Memory B cell (primary cell): ENCODE data around the gene METRNL.
"Not testable (repeated sequence)": the region's sequence is repeated elsewhere in the genome, so short reads cannot be mapped to it uniquely, and the experiment has no call there.

Source experiments
- ATAC-seq: fragments of 150-1000 bp; cut with Tn5 transposase; 2 replicates; pipeline ENCODE4 v1.10.0; 2021; ENCODE audit warnings: low read depth, mild to moderate bottlenecking, moderate library complexity
- DNase-seq, 2 donors: peaks; one replicate each; pipeline ENCODE4 v3.0.0; 2022; ENCODE audit warnings: low spot score in 2 of 2
- H3K27ac Mint-ChIP-seq: one replicate; pipeline ENCODE4 v1.8.0; 2022; ENCODE audit warnings: mild to moderate bottlenecking, moderate library complexity, mixed read lengths
- H3K27me3 Mint-ChIP-seq: one replicate; pipeline ENCODE4 v1.8.0; 2022; ENCODE audit warnings: mixed read lengths
- H3K36me3 Mint-ChIP-seq: one replicate; pipeline ENCODE4 v1.8.0; 2022; ENCODE audit warnings: mild to moderate bottlenecking, mixed read lengths
- H3K4me1 Mint-ChIP-seq: one replicate; pipeline ENCODE4 v1.8.0; 2022; ENCODE audit warnings: mixed read lengths
- H3K4me3 Mint-ChIP-seq: one replicate; pipeline ENCODE4 v1.8.0; 2022; ENCODE audit warnings: mild to moderate bottlenecking, moderate library complexity, mixed read lengths
- H3K9me3 Mint-ChIP-seq: one replicate; pipeline ENCODE4 v1.8.0; 2022; ENCODE audit warnings: mixed read lengths

METRNL gene

GRCh38 chr17:83114706-83115105 lies 35.3 kb downstream of the METRNL start:
- Mint-ChIP-seq H3K36me3 (no peaks in the 10 kb centered on the region), H3K27me3 (peaks cover 16% of the 10 kb centered on the region), H3K4me3 (no peak overlapping the region), H3K27ac (no peak overlapping the region), H3K9me3 (peaks cover 1% of the 10 kb centered on the region), H3K4me1 (peaks cover 13% of the 10 kb centered on the region)
- ATAC-seq (no peak), DNase-seq (no peak)

DNA sequence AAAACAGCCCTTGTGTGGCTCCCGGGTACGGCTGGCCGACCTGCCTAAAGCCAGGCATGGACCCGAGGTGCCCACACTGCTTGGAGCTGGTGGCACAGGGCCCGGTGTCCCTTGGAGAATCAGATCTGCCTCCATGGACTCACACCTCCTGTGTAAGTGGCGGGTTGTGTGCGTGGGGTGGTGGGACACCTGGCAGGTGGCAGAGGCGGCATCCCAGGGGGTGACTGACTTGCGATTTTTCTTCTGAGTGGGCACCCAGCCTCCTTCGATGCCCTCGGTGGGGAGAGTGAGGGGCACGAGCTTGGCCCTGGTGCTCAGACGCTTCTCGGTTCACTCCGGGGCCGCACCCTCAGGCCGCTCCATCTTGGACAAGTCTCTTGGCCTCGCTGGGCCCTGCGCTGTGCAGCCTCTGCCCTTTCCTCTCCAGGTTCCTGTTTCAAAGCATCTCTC lies 35.8 kb downstream of the METRNL start:
- peaks cover 13% of the 10 kb centered on the region for H3K27me3 Mint-ChIP-seq
- ATAC-seq (no peak), DNase-seq (no peak)
- no peak overlapping the region for H3K4me3 Mint-ChIP-seq
- H3K27ac Mint-ChIP-seq, result no peak overlapping the region
- peaks cover 13% of the 10 kb centered on the region for H3K4me1 Mint-ChIP-seq
- H3K9me3 Mint-ChIP-seq, result peaks cover 1% of the 10 kb centered on the region
- no peaks in the 10 kb centered on the region for H3K36me3 Mint-ChIP-seq

DNA sequence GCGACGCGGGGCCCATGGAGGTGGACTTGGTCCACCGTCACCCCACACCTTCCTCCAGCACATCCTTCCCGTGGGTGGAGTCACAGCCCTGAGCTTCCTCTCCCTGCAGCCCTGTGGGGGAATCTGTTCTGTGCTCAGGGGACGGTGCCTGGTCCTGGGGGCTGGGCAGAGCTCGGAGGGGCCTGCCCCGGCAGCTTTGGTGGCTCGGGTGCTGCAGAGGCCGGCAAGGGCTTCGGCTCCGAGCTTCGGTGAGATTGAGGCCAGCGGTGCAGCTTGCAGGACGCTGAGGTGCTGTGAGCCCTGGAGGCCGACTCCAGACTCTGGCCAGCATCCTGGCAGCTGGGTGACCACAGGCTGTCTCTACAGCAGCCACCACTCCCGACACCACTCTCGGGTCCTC lies 36.4 kb downstream of the METRNL start:
- no peak overlapping the region for H3K27ac Mint-ChIP-seq

GRCh38 chr17:83116311-83116771 lies 36.9 kb downstream of the METRNL start:
- H3K4me3 Mint-ChIP-seq, result no peak overlapping the region
- no peaks in the 10 kb centered on the region for H3K36me3 Mint-ChIP-seq
- DNase-seq, result no peak
- peaks cover 1% of the 10 kb centered on the region for H3K9me3 Mint-ChIP-seq
- H3K27me3 Mint-ChIP-seq, result peaks cover 11% of the 10 kb centered on the region
- ATAC-seq, result no peak
- no peak overlapping the region for H3K27ac Mint-ChIP-seq
- H3K4me1 Mint-ChIP-seq, result peaks cover 17% of the 10 kb centered on the region

More for the DNA sequence above, 36.4 kb downstream of the METRNL start:
- ATAC-seq (no peak), DNase-seq (no peak)
- peaks cover 11% of the 10 kb centered on the region for H3K27me3 Mint-ChIP-seq
- no peak overlapping the region for H3K4me3 Mint-ChIP-seq
- H3K9me3 Mint-ChIP-seq, result peaks cover 1% of the 10 kb centered on the region
- no peaks in the 10 kb centered on the region for H3K36me3 Mint-ChIP-seq
- peaks cover 17% of the 10 kb centered on the region for H3K4me1 Mint-ChIP-seq

- H3K27ac Mint-ChIP-seq, result no peak overlapping the region
- no peak for DNase-seq
- H3K4me1 Mint-ChIP-seq, result peaks cover 17% of the 10 kb centered on the region
- no peak for ATAC-seq
- H3K9me3 Mint-ChIP-seq, result peaks cover 1% of the 10 kb centered on the region
- H3K27me3 Mint-ChIP-seq, result peaks cover 12% of the 10 kb centered on the region
- no peak overlapping the region for H3K4me3 Mint-ChIP-seq
- no peaks in the 10 kb centered on the region for H3K36me3 Mint-ChIP-seq
These were observed 37.6 kb downstream of the METRNL start for GRCh38 chr17:83116783-83117555.

DNA sequence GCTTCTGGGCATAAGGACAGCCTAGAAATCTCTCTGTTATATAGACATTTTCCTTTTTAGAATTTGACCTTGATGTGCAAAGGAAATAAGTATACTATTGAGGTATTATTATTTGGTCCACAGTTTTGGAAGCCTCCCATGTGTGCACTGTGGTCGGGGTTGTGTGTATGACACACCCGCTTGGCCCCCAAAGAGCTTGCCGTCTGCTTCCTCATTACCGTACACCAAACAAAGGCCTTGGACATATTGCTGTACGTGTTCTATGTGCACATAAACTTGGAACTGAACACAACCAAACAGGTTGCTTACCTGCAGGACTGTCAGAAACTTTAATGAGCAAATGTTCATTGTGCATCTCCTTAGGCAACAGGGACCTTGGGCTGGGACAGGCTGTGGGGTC lies 38.2 kb downstream of the METRNL start:
- no peak overlapping the region for H3K4me3 Mint-ChIP-seq
- no peak overlapping the region for H3K27ac Mint-ChIP-seq
- peaks cover 1% of the 10 kb centered on the region for H3K9me3 Mint-ChIP-seq
- H3K4me1 Mint-ChIP-seq, result peaks cover 17% of the 10 kb centered on the region
- ATAC-seq (no peak), DNase-seq (no peak)
- H3K36me3 Mint-ChIP-seq, result no peaks in the 10 kb centered on the region
- peaks cover 14% of the 10 kb centered on the region for H3K27me3 Mint-ChIP-seq

DNA sequence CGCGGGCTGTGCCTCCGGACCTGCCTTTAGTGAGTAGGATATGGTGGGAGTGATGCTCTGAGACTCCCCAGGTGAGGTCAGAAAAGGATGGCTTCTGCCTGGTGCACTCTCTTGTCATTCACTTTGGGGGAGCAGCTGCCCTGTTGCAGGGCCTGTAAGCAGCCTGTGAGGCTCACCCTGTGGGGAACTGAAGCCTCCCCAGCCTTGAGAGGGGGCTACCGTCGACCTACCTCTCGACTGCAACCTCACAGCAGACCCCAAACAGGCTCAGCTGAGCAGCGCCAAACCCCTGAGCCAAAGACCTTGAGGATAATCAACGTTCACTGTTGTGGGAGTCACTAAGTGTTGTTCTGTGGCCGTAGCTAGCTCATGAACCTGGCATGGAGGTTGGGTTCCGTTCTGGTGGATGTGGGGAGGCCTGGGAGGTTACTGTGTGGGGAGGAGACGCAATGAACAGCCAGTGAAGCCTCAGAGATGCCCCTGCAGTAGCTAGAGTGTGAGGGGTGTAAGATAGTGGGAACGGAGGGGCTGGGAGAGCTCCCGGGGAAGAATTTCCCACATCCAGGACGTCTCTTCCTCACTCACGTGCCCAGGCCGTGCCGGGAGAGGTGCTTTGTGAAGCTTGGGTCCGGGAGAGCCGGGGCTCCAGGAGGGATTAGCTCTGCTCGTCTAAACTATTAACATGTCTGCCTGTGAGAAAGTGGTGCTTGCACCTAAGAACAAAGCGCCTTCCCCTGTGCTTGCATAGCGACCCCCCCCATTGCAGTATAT lies 38.8 kb downstream of the METRNL start:
- H3K27ac Mint-ChIP-seq, result peak overlapping the region; percentile 81

DNA sequence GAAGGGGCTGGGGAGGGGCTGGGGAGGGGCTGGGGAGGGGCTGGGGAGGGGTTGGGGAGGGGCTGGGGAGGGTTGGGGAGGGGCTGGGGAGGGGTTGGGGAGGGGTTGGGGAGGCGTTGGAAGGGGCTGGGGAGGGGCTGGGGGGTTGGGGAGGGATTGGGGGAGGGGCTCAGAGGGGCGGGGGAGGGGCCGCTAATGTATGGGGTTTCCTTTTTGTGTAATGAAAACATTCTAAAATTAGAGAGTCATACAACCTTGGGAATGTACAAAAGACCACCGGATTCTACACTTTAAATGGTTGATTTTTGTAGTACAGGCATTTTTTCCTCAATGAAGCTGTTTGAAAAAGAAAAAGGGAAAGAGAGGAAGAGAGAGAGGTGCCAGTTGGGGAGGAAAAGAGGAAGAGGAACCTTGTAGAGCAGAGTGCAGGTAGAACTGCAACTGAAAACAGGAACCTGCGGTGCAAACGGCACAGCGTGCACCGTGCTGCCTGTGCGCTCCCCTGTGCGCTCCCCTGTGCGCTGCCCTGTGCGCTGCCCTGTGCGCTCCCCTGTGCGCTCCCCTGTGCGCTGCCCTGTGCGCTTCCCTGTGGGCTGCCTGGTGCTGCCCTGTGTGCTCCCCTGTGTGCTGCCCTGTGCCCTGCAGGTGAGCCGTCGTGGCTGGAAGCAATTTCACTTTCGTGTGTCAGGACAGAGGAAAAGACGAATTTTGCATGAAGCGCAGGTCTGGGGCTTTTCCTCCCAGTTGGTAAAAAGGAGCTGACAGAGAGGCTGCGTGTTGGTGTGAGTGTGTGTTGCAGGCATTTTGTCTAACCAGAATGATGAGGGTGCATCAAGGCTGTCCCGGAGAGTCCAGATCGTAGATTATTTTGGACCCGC lies 40.8 kb downstream of the METRNL start:
- H3K27me3 Mint-ChIP-seq, result peaks cover 19% of the 10 kb centered on the region
- H3K9me3 Mint-ChIP-seq, result peaks cover 1% of the 10 kb centered on the region
- peak overlapping the region; percentile 83 for H3K27ac Mint-ChIP-seq

More for the DNA sequence above, 38.8 kb downstream of the METRNL start:
- DNase-seq, result no peak
- peaks cover 1% of the 10 kb centered on the region for H3K9me3 Mint-ChIP-seq
- peaks cover 17% of the 10 kb centered on the region for H3K4me1 Mint-ChIP-seq
- H3K36me3 Mint-ChIP-seq, result no peaks in the 10 kb centered on the region
- H3K4me3 Mint-ChIP-seq, result no peak overlapping the region
- H3K27me3 Mint-ChIP-seq, result peaks cover 14% of the 10 kb centered on the region
- no peak for ATAC-seq

GRCh38 chr17:83121473-83121872 lies 42.1 kb downstream of the METRNL start:
- not testable (repeated sequence) for ATAC-seq, H3K4me3 Mint-ChIP-seq, H3K36me3 Mint-ChIP-seq, H3K9me3 Mint-ChIP-seq, H3K27ac Mint-ChIP-seq, DNase-seq
- Mint-ChIP-seq H3K4me1 (peaks cover 23% of the 10 kb centered on the region), H3K27me3 (peaks cover 18% of the 10 kb centered on the region)

More for the DNA sequence above, 40.8 kb downstream of the METRNL start:
- ATAC-seq (peak; percentile 100), DNase-seq (peak; percentile 61 to 75)
- peak overlapping the region; percentile 70 for H3K4me3 Mint-ChIP-seq
- peaks cover 19% of the 10 kb centered on the region for H3K4me1 Mint-ChIP-seq
- H3K36me3 Mint-ChIP-seq, result no peaks in the 10 kb centered on the region

GRCh38 chr17:83121921-83122820 lies 42.8 kb downstream of the METRNL start:
- no peak overlapping the region for H3K4me3 Mint-ChIP-seq
- H3K27ac Mint-ChIP-seq, result no peak overlapping the region
- DNase-seq (no peak), ATAC-seq (no peak)
- peaks cover 16% of the 10 kb centered on the region for H3K27me3 Mint-ChIP-seq
- H3K9me3 Mint-ChIP-seq, result peaks cover 1% of the 10 kb centered on the region
- H3K4me1 Mint-ChIP-seq, result peaks cover 23% of the 10 kb centered on the region
- no peaks in the 10 kb centered on the region for H3K36me3 Mint-ChIP-seq

GRCh38 chr17:83122834-83123233 lies 43.4 kb downstream of the METRNL start:
- Mint-ChIP-seq H3K4me1 (peaks cover 23% of the 10 kb centered on the region), H3K36me3 (no peaks in the 10 kb centered on the region), H3K27me3 (peaks cover 16% of the 10 kb centered on the region), H3K4me3 (no peak overlapping the region), H3K27ac (no peak overlapping the region), H3K9me3 (peaks cover 1% of the 10 kb centered on the region)
- ATAC-seq (no peak), DNase-seq (no peak)

DNA sequence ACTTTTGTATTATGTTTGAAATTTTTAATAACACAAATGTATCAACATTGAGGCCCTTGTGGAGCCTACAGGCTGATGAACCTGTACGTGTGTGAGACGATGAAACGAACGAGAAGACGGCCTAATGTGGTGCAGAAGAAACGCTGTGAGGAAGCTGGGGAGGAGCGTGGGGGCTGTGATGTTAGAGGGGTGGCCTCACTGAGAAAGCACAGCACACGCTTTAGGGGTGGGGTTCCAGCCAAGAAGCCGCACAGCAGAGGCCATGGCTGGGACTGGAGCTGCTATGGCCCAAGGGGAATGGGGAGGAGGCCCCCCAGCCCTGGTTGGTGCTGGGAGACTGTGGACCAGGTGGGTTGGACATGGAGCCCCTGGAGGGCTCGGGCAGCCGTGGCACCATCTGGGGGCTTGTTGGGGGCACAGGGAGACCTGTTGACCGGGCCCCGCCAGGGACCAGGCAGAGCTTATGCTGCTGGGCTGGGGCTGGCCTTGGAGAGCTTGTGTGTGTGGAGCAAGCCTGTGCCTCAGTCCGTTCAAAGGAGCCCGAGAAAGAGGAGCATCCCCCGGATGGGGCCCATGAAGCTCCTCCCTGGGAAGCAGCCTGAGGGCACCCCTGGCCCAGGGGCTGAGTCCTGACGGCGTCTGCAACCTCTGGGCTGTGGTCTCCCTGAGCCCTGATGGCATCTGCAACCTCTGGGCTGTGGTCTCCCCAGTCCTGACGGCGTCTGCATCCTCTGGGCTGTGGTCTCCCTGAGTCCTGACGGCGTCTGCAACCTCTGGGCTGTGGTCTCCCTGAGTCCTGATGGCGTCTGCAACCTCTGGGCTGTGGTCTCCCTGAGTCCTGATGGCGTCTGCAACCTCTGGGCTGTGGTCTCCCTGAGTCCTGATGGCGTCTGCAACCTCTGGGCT lies 44.7 kb downstream of the METRNL start:
- Mint-ChIP-seq H3K4me1 (peaks cover 15% of the 10 kb centered on the region), H3K4me3 (no peak overlapping the region), H3K27me3 (peaks cover 14% of the 10 kb centered on the region), H3K36me3 (no peaks in the 10 kb centered on the region), H3K9me3 (peaks cover 1% of the 10 kb centered on the region), H3K27ac (no peak overlapping the region)
- no peak for ATAC-seq
- no peak for DNase-seq
